CD14-positive monocyte (primary cell): ENCODE measurements around the gene UGT1A9. TPM values are rescaled to one million over a fixed set of nuclear protein-coding genes. Genes with fewer than 3 reads are reported as not detected.
"Not testable (repeated sequence)": the region's sequence is repeated elsewhere in the genome, so short reads cannot be mapped to it uniquely, and the experiment has no call there.

Experiments used
- DNase-seq, 3 donors: peaks; one replicate each; pipeline ENCODE4 v3.0.0-alpha.2; 2011 to 2022
- H2AFZ ChIP-seq: 2 replicates; pipeline ENCODE4 v1.6.0; 2012; ENCODE audit warnings: mild to moderate bottlenecking, low read depth, low read length, inconsistent platforms; ENCODE audit not compliant: insufficient read depth, poor library complexity, severe bottlenecking
- H3K27ac ChIP-seq, 2 donors: 1 replicate in 1 of 2; 2 replicates in 1 of 2; pipeline ENCODE4 v1.5.1; 2012 to 2013; ENCODE audit warnings: low read length in 2 of 2, control low read depth in 1 of 2, inconsistent platforms in 1 of 2, low read depth in 1 of 2, mild to moderate bottlenecking in 1 of 2
- H3K27me3 ChIP-seq, 2 donors: one replicate each; pipeline versions ENCODE4 v1.6.0 to v1.6.1; 2011 to 2013; ENCODE audit warnings: low read length in 2 of 2; ENCODE audit not compliant: control insufficient read depth in 2 of 2, insufficient read depth in 2 of 2
- H3K36me3 ChIP-seq, 2 donors: replicated peaks in 1 of 2; 1 replicate in 1 of 2; 2 replicates in 1 of 2; pipeline versions ENCODE4 v1.5.1 to v1.6.1; 2012 to 2013; ENCODE audit warnings: low read length in 2 of 2, control low read depth in 1 of 2, inconsistent platforms in 1 of 2, mild to moderate bottlenecking in 1 of 2; ENCODE audit not compliant: insufficient read depth in 2 of 2, control insufficient read depth in 1 of 2
- H3K4me1 ChIP-seq, 2 donors: 1 replicate in 1 of 2; 2 replicates in 1 of 2; pipeline versions ENCODE4 v1.5.1 to v1.6.1; 2012 to 2013; ENCODE audit warnings: low read length in 2 of 2, control low read depth in 1 of 2, inconsistent platforms in 1 of 2, mild to moderate bottlenecking in 1 of 2, moderate library complexity in 1 of 2; ENCODE audit not compliant: insufficient read depth in 2 of 2, control insufficient read depth in 1 of 2
- H3K4me2 ChIP-seq: replicated peaks from 2 replicates; pipeline ENCODE3; 2012; ENCODE audit warnings: low read length, moderate library complexity, mild to moderate bottlenecking; ENCODE audit not compliant: poor library complexity, severe bottlenecking; ENCODE audit errors: extremely low read depth
- H3K4me3 ChIP-seq, 3 experiments: fragments of 200-600 bp in 1 of 3; sonication (generic) in 1 of 3; replicated peaks in 1 of 3; 1 replicate in 2 of 3; 2 replicates in 1 of 3; pipeline ENCODE4 v1.5.1; 2011 to 2013; ENCODE audit warnings: low read length in 3 of 3, mild to moderate bottlenecking in 3 of 3, control low read depth in 2 of 3, low read depth in 2 of 3, inconsistent platforms in 1 of 3, moderate library complexity in 1 of 3
- H3K79me2 ChIP-seq: 2 replicates; pipeline ENCODE4 v1.6.0; 2012; ENCODE audit warnings: mild to moderate bottlenecking, control low read depth, inconsistent platforms, low read length, moderate library complexity; ENCODE audit not compliant: insufficient read depth
- H3K9ac ChIP-seq: 2 replicates; pipeline ENCODE4 v1.6.0; 2017; ENCODE audit warnings: low read length, mild to moderate bottlenecking; ENCODE audit not compliant: insufficient read depth, poor library complexity, severe bottlenecking
- H3K9me3 ChIP-seq, 2 donors: replicated peaks in 1 of 2; 1 replicate in 1 of 2; 2 replicates in 1 of 2; pipeline versions ENCODE4 v1.5.1 to v1.6.1; 2012 to 2013; ENCODE audit warnings: low read length in 2 of 2, control low read depth in 1 of 2; ENCODE audit not compliant: control insufficient read depth in 1 of 2, insufficient read depth in 1 of 2
- H4K20me1 ChIP-seq: 2 replicates; pipeline ENCODE4 v1.6.0; 2012; ENCODE audit warnings: mild to moderate bottlenecking, low read length, control low read depth, moderate library complexity; ENCODE audit not compliant: insufficient read depth
- H3K27ac Mint-ChIP-seq, 7 donors: one replicate each; pipeline ENCODE4 v1.8.0; 2020; ENCODE audit warnings: mild to moderate bottlenecking in 7 of 7, mixed read lengths in 7 of 7, moderate library complexity in 6 of 7, inconsistent platforms in 2 of 7
- H3K27me3 Mint-ChIP-seq, 3 donors: one replicate each; pipeline ENCODE4 v1.8.0; 2021 to 2022; ENCODE audit warnings: low read depth in 3 of 3, mild to moderate bottlenecking in 3 of 3, mixed read lengths in 3 of 3, moderate library complexity in 3 of 3, inconsistent platforms in 1 of 3
- H3K36me3 Mint-ChIP-seq, 2 donors: one replicate each; pipeline ENCODE4 v1.8.0; 2020; ENCODE audit warnings: mixed read lengths in 2 of 2, inconsistent platforms in 1 of 2, mild to moderate bottlenecking in 1 of 2
- H3K4me1 Mint-ChIP-seq: one replicate; pipeline ENCODE4 v1.8.0; 2020; ENCODE audit warnings: mild to moderate bottlenecking, mixed read lengths
- H3K4me3 Mint-ChIP-seq, 2 donors: one replicate each; pipeline ENCODE4 v1.8.0; 2020; ENCODE audit warnings: mild to moderate bottlenecking in 2 of 2, mixed read lengths in 2 of 2, moderate library complexity in 1 of 2
- H3K9me3 Mint-ChIP-seq, 7 donors: one replicate each; pipeline ENCODE4 v1.8.0; 2020 to 2022; ENCODE audit warnings: mixed read lengths in 7 of 7, mild to moderate bottlenecking in 6 of 7, moderate library complexity in 6 of 7, inconsistent platforms in 2 of 7
- WGBS: methylation state at CpG from one replicate; pipeline ENCODE4 v1.1.5; 2013; ENCODE audit warnings: missing lambda C conversion rate; ENCODE audit not compliant: insufficient coverage; 5-methylcytosine and 5-hydroxymethylcytosine counted together
- intact Hi-C, 2 donors: fragments of 100-400 bp; cut with micrococcal nuclease; formaldehyde crosslinking; loops; one replicate each; pipeline versions ENCODE4 v1.15.0 to v1.15.1; 2023
- polyA plus RNA-seq, 3 donors: library from polyadenylated mRNA; depleted of rRNA in 1 of 3; unstranded in 2 of 3; stranded (reverse) in 1 of 3; fragments of 300-500 nt in 2 of 3; fragments of >200 nt in 1 of 3; fragmentation: Illumina TruSeq in 2 of 3; gene quantifications; 1 replicate in 2 of 3; 2 replicates in 1 of 3; pipeline ENCODE4 v1.2.3, GENCODE V29; 2012 to 2021
- TF ChIP-seq, protein P1 (sequence below): fragments of 200-600 bp; IDR thresholded peaks from one replicate; pipeline ENCODE4 v1.8.0; 2022; ENCODE audit warnings: antibody characterized with exemption, mild to moderate bottlenecking

UGT1A9 gene
- polyA plus RNA-seq, 3 donors, result not detected

DNA sequence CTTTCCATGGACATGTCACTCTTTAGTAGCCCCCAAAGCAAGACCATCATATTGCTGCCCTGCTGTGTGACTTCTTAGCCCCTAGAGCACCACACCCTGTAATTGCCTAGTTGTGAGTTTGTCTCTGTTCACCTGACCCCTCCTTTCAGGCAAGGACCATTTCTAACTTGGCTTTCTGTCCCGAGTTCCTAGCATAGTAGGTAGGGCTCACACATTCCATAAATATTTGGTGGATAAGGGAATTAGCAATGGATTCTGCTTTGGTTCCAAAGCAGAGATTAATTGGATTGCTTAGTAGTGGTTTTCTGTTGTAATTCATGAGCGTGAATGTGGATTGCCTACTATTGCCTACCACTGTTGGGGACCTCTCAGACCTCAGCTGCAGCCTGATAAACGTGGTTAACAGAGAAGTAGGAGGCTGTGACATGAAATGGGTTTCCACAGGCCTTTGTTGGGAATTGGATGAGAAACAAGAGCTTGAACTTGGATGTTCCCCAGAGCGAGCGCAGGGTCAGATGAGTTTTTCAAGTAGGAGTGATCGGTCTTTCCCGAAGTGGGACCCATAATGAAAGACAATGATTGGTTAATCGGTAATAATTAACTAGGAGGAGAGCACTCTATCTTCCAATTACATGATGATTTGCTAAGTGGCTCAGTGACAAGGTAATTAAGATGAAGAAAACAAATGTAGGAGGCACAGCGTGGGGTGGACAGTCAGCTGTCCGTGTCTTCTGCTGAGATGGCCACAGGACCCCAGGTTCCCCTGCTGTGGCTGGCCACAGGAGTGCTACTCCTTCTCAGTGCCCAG, 75.0 kb downstream of the UGT1A9 start:
- Histone ChIP-seq H3K4me2 (no peak overlapping the region), H3K9me3 (peaks cover 10 to 16% of the 10 kb centered on the region in 2 donors), H3K9ac (no peak overlapping the region), H3K27ac (no peak overlapping the region), H3K4me1 (no peaks in the 10 kb centered on the region), H2AFZ (no peak overlapping the region), H3K36me3 (no peaks in the 10 kb centered on the region), H4K20me1 (no peaks in the 10 kb centered on the region), H3K27me3 (no peaks in the 10 kb centered on the region), H3K4me3 (no peak overlapping the region), H3K79me2 (no peaks in the 10 kb centered on the region)
- TF ChIP-seq, protein P1, sequence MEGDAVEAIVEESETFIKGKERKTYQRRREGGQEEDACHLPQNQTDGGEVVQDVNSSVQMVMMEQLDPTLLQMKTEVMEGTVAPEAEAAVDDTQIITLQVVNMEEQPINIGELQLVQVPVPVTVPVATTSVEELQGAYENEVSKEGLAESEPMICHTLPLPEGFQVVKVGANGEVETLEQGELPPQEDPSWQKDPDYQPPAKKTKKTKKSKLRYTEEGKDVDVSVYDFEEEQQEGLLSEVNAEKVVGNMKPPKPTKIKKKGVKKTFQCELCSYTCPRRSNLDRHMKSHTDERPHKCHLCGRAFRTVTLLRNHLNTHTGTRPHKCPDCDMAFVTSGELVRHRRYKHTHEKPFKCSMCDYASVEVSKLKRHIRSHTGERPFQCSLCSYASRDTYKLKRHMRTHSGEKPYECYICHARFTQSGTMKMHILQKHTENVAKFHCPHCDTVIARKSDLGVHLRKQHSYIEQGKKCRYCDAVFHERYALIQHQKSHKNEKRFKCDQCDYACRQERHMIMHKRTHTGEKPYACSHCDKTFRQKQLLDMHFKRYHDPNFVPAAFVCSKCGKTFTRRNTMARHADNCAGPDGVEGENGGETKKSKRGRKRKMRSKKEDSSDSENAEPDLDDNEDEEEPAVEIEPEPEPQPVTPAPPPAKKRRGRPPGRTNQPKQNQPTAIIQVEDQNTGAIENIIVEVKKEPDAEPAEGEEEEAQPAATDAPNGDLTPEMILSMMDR, result no peak
- intact Hi-C loops, result no loop called here
- Mint-ChIP-seq H3K36me3 (no peaks in the 10 kb centered on the region), H3K27me3 (peaks cover 1 to 5% (median 5%) of the 10 kb centered on the region in 3 donors), H3K4me1 (no peaks in the 10 kb centered on the region), H3K4me3 (no peak overlapping the region), H3K9me3 (peaks cover 8 to 29% (median 21%) of the 10 kb centered on the region in 7 donors), H3K27ac (no peak overlapping the region)
- no peak for DNase-seq
- WGBS, result 64% methylated on average over 4 of the region's 10 CpGs

DNA sequence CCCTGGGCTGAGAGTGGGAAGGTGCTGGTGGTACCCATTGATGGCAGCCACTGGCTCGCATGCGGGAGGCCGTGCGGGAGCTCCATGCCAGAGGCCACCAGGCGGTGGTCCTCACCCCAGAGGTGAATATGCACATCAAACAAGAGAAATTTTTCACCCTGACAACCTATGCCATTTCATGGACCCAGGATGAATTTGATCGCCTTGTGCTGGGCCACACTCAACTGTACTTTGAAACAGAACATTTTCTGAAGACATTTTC, 75.5 kb downstream of the UGT1A9 start:
- 81% methylated on average over 6 of the region's 6 CpGs for WGBS
- Histone ChIP-seq H4K20me1 (no peaks in the 10 kb centered on the region), H3K36me3 (no peaks in the 10 kb centered on the region), H3K79me2 (no peaks in the 10 kb centered on the region), H3K4me2 (no peak overlapping the region), H3K4me1 (no peaks in the 10 kb centered on the region), H3K4me3 (no peak overlapping the region), H3K27ac (no peak overlapping the region), H3K27me3 (no peaks in the 10 kb centered on the region), H3K9ac (no peak overlapping the region), H3K9me3 (peaks cover 10 to 16% of the 10 kb centered on the region in 2 donors), H2AFZ (no peak overlapping the region)
- DNase-seq, result no peak
- Mint-ChIP-seq H3K4me1 (no peaks in the 10 kb centered on the region), H3K9me3 (peaks cover 8 to 30% (median 22%) of the 10 kb centered on the region in 7 donors), H3K4me3 (no peak overlapping the region), H3K36me3 (no peaks in the 10 kb centered on the region), H3K27ac (no peak overlapping the region), H3K27me3 (peaks cover 1 to 5% (median 3%) of the 10 kb centered on the region in 3 donors)
- intact Hi-C loops, result no loop called here
- TF ChIP-seq, protein P1, result no peak

DNA sequence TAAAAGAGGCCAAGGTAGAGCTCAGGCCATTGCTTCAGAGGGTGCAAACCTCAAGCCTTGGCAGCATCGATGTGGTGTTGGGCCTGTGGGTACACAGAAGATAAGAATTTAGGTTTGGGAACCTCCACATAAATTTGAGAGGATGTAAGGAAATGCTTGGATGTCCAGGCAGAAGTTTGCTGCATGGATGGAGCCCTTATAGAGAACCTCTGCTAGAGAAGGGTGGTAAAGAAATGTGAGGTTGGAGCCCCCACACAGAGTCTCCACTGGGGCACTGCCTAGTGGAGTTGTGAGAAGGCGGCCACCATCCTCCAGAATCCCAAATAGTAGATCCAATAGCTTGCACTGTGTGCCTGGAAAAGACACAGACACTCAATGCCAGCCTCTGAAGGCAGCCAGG, 79.0 kb downstream of the UGT1A9 start:
- DNase-seq, H3K4me1 Mint-ChIP-seq, H3K36me3 ChIP-seq, H4K20me1 ChIP-seq, H3K27ac ChIP-seq, H3K4me1 ChIP-seq, H3K36me3 Mint-ChIP-seq, H3K27me3 Mint-ChIP-seq, H2AFZ ChIP-seq, H3K79me2 ChIP-seq, H3K4me3 ChIP-seq, H3K27ac Mint-ChIP-seq, H3K4me2 ChIP-seq, H3K4me3 Mint-ChIP-seq, intact Hi-C loops, H3K27me3 ChIP-seq, H3K9ac ChIP-seq: not testable (repeated sequence)
- H3K9me3 ChIP-seq, result peaks cover 10 to 14% of the 10 kb centered on the region in 2 donors
- H3K9me3 Mint-ChIP-seq, result peaks cover 13 to 37% (median 22%) of the 10 kb centered on the region in 7 donors
- no CpG with 5 or more reads among the region's 2 CpGs for WGBS
